VCaP (cell line): ENCODE results near the gene PTCD2.
"Not testable (repeated sequence)": the region's sequence is repeated elsewhere in the genome, so short reads cannot be mapped to it uniquely, and the experiment has no call there.

Experiments
- H3K27ac ChIP-seq: fragments of 450-650 bp; 2 replicates; pipeline ENCODE4 v1.5.1; 2017
- TF ChIP-seq, protein P1 (sequence below): fragments of 450-650 bp; conservative IDR thresholded peaks from 2 replicates; pipeline ENCODE4 v1.5.1; 2017; ENCODE audit warnings: mild to moderate bottlenecking, moderate library complexity

PTCD2 gene

DNA sequence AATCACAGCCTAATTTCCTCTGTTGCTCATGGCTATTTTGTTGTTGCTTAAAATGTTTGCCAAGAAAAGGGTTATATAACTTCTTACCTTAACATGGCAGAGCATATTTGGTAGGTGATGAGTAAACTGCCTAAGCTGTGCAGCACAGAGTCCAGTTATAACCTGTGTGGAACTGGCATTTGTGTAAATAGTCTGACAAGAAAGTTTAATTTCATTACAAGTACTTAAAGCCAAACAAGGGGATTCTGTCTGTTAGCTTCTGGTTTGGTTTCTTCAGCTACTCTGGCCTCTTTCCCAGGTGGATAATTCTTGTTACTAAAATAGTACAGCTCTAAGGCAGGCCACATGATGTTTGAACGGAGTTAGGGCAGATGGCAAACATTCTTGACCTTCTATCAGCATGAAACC lies 72.2 kb downstream of the PTCD2 start:
- H3K27ac ChIP-seq, result no peak overlapping the region
- TF ChIP-seq, protein P1, sequence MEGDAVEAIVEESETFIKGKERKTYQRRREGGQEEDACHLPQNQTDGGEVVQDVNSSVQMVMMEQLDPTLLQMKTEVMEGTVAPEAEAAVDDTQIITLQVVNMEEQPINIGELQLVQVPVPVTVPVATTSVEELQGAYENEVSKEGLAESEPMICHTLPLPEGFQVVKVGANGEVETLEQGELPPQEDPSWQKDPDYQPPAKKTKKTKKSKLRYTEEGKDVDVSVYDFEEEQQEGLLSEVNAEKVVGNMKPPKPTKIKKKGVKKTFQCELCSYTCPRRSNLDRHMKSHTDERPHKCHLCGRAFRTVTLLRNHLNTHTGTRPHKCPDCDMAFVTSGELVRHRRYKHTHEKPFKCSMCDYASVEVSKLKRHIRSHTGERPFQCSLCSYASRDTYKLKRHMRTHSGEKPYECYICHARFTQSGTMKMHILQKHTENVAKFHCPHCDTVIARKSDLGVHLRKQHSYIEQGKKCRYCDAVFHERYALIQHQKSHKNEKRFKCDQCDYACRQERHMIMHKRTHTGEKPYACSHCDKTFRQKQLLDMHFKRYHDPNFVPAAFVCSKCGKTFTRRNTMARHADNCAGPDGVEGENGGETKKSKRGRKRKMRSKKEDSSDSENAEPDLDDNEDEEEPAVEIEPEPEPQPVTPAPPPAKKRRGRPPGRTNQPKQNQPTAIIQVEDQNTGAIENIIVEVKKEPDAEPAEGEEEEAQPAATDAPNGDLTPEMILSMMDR, result no peak

DNA sequence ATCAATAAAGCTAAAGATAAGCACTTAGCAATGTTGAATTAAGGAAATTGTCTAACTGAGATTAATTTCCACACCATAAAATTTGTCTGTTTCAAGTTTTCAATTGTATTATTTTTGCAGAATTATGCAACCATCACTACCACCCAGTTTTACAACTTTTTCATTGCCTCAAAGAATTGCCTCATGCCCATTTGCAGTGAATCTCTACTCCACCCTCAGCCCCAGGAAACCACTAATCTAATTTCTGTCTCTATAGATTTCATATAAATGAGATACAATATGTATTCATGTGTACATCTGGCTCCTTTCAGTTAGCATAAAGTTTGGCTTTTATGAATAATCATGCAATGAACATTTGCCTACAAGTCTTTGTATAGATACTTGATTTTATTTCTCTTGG lies 72.9 kb downstream of the PTCD2 start:
- no peak overlapping the region for H3K27ac ChIP-seq
- TF ChIP-seq, protein P1, result no peak

DNA sequence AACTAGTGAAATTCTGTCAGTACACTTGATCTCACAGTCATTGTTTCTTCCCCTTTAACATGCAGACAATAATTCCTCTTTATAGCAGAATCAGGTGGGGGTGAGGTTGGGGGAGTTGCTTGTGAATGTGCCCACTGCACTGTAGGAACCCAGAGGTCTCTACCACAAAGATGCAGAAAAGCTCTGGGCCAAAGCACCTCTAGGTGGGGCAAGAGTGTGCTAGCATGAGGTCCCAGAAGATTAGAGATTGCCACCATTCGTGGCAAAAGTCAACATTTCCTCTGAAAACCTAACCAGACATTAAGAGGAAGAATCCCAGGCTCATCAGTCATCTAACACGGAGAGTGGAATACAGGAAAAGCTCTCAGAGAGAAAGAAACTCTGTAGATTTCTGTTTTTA lies 74.5 kb downstream of the PTCD2 start:
- TF ChIP-seq, protein P1, result peak; percentile 60
- no peak overlapping the region for H3K27ac ChIP-seq

DNA sequence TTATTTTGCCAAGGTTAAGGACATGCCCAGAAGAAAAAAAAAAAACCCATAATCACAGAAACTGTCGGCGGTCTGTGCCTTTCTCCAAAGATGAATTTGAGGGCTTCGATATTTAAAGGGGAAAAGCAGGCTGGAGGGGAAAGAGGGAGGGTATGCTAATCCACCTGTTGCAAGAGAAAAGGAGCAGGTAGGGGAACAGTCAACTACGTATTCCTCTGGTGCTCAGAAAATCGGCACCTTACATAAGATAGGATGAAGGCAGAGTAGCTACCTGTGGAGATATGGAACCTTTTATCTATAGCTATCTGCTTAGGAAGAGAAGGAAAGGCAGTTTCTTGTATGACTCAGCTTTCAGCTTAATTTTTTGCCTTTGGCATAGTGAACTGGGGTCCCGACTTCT lies 77.7 kb downstream of the PTCD2 start:
- TF ChIP-seq, protein P1, result no peak
- H3K27ac ChIP-seq, result no peak overlapping the region

DNA sequence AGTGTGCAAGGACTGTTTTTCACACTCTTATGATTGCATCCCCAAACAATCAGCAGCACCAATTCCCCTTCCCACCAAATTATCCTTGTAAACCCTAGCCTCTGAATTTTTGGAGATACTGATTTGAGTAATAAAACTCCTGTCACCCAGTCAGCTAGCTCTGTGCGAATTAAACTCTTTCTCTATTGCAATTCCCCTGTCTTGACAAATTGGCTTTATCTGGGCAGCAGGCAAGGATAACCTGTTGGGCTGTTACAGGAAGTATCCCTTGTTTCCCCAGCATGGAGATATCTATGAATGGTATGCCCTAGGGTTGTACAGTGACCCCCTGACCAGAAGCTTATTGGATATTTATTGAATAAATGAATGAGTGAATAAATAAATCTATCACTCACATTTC lies 80.8 kb downstream of the PTCD2 start:
- no peak overlapping the region for H3K27ac ChIP-seq
- TF ChIP-seq, protein P1, result no peak

DNA sequence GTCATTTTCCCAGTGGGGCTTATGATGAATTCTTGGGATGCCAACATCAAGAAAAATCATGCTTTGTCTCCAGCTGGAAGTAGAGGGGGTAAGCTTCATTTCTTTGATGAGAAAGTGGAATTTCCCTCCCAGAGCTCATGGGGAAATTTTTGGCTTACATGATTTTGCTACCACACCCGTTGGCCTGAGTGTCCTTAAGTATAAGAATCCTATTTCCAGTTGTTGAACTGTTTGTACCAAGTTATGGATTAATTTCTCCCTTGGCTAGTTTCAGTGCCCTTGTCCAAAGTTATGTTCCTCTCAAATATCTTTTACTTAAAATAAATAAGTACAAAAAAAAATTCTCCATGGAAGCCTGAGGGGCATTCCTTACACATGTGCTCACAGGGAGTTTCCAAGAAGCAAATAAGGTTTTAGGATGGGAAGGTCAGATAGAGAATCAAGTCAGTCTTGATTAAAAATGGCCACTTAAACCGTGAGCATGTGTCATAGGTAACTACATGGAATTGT lies 82.3 kb downstream of the PTCD2 start:
- TF ChIP-seq, protein P1, result no peak
- H3K27ac ChIP-seq, result no peak overlapping the region

DNA sequence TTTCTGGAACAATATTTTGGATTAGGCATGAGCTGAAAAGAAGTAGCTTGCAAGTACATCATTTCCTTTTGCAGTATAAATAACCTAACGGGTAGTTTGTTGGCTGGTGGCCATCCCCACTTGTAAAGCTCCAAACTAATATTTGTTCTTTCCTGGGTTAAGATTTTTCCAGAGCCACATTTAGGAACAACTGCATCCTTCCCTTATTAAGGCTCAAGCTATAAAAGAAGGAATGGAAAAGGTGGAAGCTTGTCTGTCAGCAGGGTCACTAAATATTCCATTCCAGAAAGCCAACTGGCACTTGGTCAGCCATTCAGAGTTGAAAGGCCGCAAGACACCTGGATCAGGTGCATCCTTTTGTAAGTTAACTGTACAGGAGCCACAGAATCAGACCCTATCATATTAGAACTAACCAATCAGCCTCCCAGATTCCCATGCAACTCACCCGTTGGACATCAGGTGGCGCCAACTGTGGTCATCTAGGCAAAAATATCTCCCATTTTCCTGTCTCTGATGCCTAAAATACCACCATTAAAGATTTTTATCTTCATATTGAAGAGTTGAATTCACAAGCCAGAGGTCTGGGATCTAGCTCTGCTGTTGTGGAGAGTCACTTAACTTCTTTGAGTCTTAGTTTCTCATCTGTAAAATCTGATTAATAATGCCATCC lies 82.9 kb downstream of the PTCD2 start:
- H3K27ac ChIP-seq, result no peak overlapping the region
- TF ChIP-seq, protein P1, result peak; percentile 20; the same call in 1 of the 2 replicates

DNA sequence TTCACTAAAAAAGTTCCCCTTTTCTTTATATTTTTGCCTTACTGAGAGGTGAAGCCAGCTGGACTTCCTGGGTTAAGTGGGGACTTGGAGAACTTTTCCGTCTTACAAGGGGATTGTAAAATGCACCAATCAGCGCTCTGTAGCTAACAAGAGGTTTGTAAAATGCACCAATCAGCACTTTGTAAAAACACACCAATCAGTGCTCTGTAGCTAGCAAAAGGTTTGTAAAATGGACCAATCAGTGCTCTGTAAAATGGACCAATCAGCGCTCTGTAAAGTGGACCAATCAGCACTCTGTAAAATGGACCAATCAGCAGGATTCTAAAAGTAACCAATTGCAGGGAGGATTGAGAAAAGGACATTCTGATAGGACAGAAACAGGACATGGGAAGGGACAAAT lies 84.6 kb downstream of the PTCD2 start:
- H3K27ac ChIP-seq, result not testable (repeated sequence)
